ENCODE results near the gene SELENOH. TPM values are rescaled to one million over a fixed set of nuclear protein-coding genes. Genes with fewer than 3 reads are reported as not detected.

The SELENOH gene
- total and polyA plus RNA-seq, 9 of the 15 experiments (the other 6 are each of a cell fraction or from before 2014, with no cell fraction given), result 16.6 to 299 (median 118) TPM

- TF ChIP-seq PHF21A (IDR thresholded peaks at IDR 0.05; ENCODE audit: borderline replicate concordance, low read depth) (no peak), ZNF778 (CRISPR knock-in tag; IDR thresholded peaks at IDR 0.05) (no peak), ZFP30 (CRISPR knock-in tag; IDR thresholded peaks at IDR 0.05; ENCODE audit: borderline replicate concordance) (no peak), MLX (CRISPR knock-in tag; conservative IDR thresholded peaks at IDR 0.05) (no peak), ZFPM2 (CRISPR knock-in tag; IDR thresholded peaks at IDR 0.05) (no peak), PATZ1 (CRISPR knock-in tag; IDR thresholded peaks at IDR 0.05; ENCODE audit: borderline replicate concordance) (no peak), SREBF2 (CRISPR knock-in tag; IDR thresholded peaks at IDR 0.05) (no peak), ATF7 (IDR thresholded peaks at IDR 0.05) (peak; percentile 96), ZBTB17 (CRISPR knock-in tag; IDR thresholded peaks at IDR 0.05) (no peak), ZNF124 (CRISPR knock-in tag; IDR thresholded peaks at IDR 0.05) (no peak), ZFP1 (CRISPR knock-in tag; IDR thresholded peaks at IDR 0.05) (no peak), RBM22 (IDR thresholded peaks at IDR 0.05; ENCODE audit: low read depth, low read length, poor library complexity, severe bottlenecking) (no peak), POLR2AphosphoS2 (IDR thresholded peaks at IDR 0.05; ENCODE audit: low read length) (0 out of 2 replicates have a peak, but pooled peaks have one; percentile 71), SIN3A (IDR thresholded peaks at IDR 0.05; ENCODE audit: borderline replicate concordance in 2 of 2, control insufficient read depth in 1 of 2, low read depth in 2 of 2, low read length in 2 of 2) (peak; percentile 24 to 36; a peak in 1 of 4 replicates), ZNF282 (CRISPR knock-in tag; IDR thresholded peaks at IDR 0.05) (no peak), ZNF785 (CRISPR knock-in tag; IDR thresholded peaks at IDR 0.05) (no peak), ZNF175 (CRISPR knock-in tag; IDR thresholded peaks at IDR 0.05; ENCODE audit: low read depth) (peak; percentile 62; the same call in 1 of the 2 replicates), HOMEZ (CRISPR knock-in tag; IDR thresholded peaks at IDR 0.05) (no peak), EHMT2 (IDR thresholded peaks at IDR 0.05) (peak; percentile 65; the same call in 1 of the 2 replicates), ARID3A (IDR thresholded peaks at IDR 0.05; ENCODE audit: borderline replicate concordance, low read depth, low read length) (peak; percentile 37; the same call in 1 of the 2 replicates), POLR3G (IDR thresholded peaks at IDR 0.05; ENCODE audit: extremely low read depth, insufficient read length, insufficient replicate concordance) (no peak), ZNF707 (CRISPR knock-in tag; conservative IDR thresholded peaks at IDR 0.05) (no peak)
These were observed 20.3 kb downstream of the SELENOH start, which contains the start of gene CTNND1 (continued) for GRCh38 chr11:57761301-57762234.

Measured in K562 (cell line).